A549 (cell line): ENCODE data around the gene ZNF789.

ENCODE experiments used
- CHD2 ChIP-seq: fragments of 150-350 bp; IDR thresholded peaks from 2 replicates; pipeline ENCODE4 v1.6.1; 2014; ENCODE audit warnings: low read length; ENCODE audit not compliant: partially characterized antibody
- CHD4 ChIP-seq: fragments of 200-600 bp; sonication (generic); IDR thresholded peaks from 2 replicates; pipeline ENCODE4 v1.6.1; 2016; ENCODE audit warnings: antibody characterized with exemption, mild to moderate bottlenecking, borderline replicate concordance
- ESRRA ChIP-seq: fragments of 150-350 bp; IDR thresholded peaks from 2 replicates; pipeline ENCODE4 v1.6.1; 2014; ENCODE audit warnings: mild to moderate bottlenecking, low read length, borderline replicate concordance
- FOSL2 ChIP-seq, 2 experiments: fragments of 450-650 bp in 1 of 2; fragments of >200 bp in 1 of 2; sonication (Bioruptor Twin) in 1 of 2; formaldehyde crosslinking; IDR thresholded peaks; 2 replicates each; pipeline versions ENCODE4 v1.5.0 to v1.6.1; 2016 to 2020; ENCODE audit warnings: mild to moderate bottlenecking in 1 of 2, moderate library complexity in 1 of 2
- POLR2A ChIP-seq: IDR thresholded peaks from 2 replicates; pipeline ENCODE4 v1.6.1; 2012; ENCODE audit warnings: mild to moderate bottlenecking, low read length
- SMC3 ChIP-seq: fragments of >200 bp; sonication (Bioruptor Twin); formaldehyde crosslinking; IDR thresholded peaks from 3 replicates; pipeline ENCODE4 v1.6.1; 2018; ENCODE audit warnings: inconsistent platforms
- TF ChIP-seq, protein P1 (sequence below): fragments of >200 bp; sonication (Bioruptor Twin); formaldehyde crosslinking; IDR thresholded peaks from 3 replicates; pipeline ENCODE4 v1.5.1; 2016
- TF ChIP-seq, protein P2 (sequence below): fragments of 200-600 bp; sonication (generic); IDR thresholded peaks from 2 replicates; pipeline ENCODE4 v1.6.1; 2016; ENCODE audit warnings: antibody characterized with exemption, mild to moderate bottlenecking, moderate library complexity
- TF ChIP-seq, protein P3 (sequence below): IDR thresholded peaks from 2 replicates; pipeline ENCODE4 v1.6.1; 2012; ENCODE audit warnings: low read depth, borderline replicate concordance
- TF ChIP-seq, protein P4 (sequence below): fragments of 450-650 bp; IDR thresholded peaks from 2 replicates; pipeline ENCODE4 v1.6.1; 2014; ENCODE audit warnings: antibody characterized with exemption

DNA sequence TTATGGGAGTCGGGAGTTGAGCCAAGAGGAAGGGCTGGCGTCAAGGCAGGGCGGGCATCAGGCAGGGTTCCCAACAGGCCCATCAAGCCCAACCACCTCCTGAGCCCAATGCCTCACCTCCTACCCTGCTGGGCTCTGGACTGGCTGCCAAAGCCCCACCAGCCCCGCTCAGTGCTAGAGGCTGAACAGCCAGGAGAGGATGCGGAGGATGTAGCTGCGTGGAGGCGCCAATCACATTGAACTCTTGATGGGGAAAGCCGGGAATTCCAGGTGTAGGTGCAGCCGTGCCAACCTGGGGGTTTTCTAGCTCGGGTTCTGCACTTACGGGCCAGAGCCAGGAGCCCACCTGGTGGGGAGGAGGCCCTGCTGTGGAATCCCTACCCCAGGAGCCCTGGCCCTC, 19.6 kb upstream of the ZNF789 start:
- TF ChIP-seq, protein P1, sequence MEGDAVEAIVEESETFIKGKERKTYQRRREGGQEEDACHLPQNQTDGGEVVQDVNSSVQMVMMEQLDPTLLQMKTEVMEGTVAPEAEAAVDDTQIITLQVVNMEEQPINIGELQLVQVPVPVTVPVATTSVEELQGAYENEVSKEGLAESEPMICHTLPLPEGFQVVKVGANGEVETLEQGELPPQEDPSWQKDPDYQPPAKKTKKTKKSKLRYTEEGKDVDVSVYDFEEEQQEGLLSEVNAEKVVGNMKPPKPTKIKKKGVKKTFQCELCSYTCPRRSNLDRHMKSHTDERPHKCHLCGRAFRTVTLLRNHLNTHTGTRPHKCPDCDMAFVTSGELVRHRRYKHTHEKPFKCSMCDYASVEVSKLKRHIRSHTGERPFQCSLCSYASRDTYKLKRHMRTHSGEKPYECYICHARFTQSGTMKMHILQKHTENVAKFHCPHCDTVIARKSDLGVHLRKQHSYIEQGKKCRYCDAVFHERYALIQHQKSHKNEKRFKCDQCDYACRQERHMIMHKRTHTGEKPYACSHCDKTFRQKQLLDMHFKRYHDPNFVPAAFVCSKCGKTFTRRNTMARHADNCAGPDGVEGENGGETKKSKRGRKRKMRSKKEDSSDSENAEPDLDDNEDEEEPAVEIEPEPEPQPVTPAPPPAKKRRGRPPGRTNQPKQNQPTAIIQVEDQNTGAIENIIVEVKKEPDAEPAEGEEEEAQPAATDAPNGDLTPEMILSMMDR: no peak
- TF ChIP-seq, protein P2, sequence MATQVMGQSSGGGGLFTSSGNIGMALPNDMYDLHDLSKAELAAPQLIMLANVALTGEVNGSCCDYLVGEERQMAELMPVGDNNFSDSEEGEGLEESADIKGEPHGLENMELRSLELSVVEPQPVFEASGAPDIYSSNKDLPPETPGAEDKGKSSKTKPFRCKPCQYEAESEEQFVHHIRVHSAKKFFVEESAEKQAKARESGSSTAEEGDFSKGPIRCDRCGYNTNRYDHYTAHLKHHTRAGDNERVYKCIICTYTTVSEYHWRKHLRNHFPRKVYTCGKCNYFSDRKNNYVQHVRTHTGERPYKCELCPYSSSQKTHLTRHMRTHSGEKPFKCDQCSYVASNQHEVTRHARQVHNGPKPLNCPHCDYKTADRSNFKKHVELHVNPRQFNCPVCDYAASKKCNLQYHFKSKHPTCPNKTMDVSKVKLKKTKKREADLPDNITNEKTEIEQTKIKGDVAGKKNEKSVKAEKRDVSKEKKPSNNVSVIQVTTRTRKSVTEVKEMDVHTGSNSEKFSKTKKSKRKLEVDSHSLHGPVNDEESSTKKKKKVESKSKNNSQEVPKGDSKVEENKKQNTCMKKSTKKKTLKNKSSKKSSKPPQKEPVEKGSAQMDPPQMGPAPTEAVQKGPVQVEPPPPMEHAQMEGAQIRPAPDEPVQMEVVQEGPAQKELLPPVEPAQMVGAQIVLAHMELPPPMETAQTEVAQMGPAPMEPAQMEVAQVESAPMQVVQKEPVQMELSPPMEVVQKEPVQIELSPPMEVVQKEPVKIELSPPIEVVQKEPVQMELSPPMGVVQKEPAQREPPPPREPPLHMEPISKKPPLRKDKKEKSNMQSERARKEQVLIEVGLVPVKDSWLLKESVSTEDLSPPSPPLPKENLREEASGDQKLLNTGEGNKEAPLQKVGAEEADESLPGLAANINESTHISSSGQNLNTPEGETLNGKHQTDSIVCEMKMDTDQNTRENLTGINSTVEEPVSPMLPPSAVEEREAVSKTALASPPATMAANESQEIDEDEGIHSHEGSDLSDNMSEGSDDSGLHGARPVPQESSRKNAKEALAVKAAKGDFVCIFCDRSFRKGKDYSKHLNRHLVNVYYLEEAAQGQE: no peak
- TF ChIP-seq POLR2A (no peak), CHD4 (no peak), CHD2 (no peak), ESRRA (no peak), FOSL2 (IDR thresholded peaks at IDR 0.05) (no peak), FOSL2 (CRISPR knock-in tag; IDR thresholded peaks at IDR 0.05) (no peak), SMC3 (no peak)
- TF ChIP-seq, protein P3, sequence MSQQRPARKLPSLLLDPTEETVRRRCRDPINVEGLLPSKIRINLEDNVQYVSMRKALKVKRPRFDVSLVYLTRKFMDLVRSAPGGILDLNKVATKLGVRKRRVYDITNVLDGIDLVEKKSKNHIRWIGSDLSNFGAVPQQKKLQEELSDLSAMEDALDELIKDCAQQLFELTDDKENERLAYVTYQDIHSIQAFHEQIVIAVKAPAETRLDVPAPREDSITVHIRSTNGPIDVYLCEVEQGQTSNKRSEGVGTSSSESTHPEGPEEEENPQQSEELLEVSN: no peak
- TF ChIP-seq, protein P4, sequence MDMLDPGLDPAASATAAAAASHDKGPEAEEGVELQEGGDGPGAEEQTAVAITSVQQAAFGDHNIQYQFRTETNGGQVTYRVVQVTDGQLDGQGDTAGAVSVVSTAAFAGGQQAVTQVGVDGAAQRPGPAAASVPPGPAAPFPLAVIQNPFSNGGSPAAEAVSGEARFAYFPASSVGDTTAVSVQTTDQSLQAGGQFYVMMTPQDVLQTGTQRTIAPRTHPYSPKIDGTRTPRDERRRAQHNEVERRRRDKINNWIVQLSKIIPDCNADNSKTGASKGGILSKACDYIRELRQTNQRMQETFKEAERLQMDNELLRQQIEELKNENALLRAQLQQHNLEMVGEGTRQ: no peak
